ENCODE results near the gene PRAMEF1. TPM values are rescaled to one million over a fixed set of nuclear protein-coding genes. Genes with fewer than 3 reads are reported as not detected.

PRAMEF1 gene
- total and polyA plus RNA-seq, 10 of the 15 experiments (the other 5 are each of a cell fraction or from before 2014, with no cell fraction given), result not detected

- no peak for ATAC-seq
- 0% methylated on average over 4 of the region's 6 CpGs for WGBS (ENCODE audit: insufficient coverage, insufficient replicate concordance, low lambda C conversion rate, missing lambda C conversion rate)
- H2AFZ ChIP-seq (ENCODE audit: control insufficient read depth, low read depth, low read length), result no peak overlapping the region
- in situ Hi-C loops (cut with MboI), result no loop called here
- ChIA-PET CTCF (no interaction called here), POLR2A (no interaction called here), RAD21 (ENCODE audit: unreplicated experiment) (no interaction called here), SMC1A (ENCODE audit: uncharacterized antibody, unreplicated experiment) (no interaction called here)
- no TSS peak for BruUV-seq (replicated peaks)
- no peak overlapping the region for H3K4me3 ChIP-seq
- H3K79me2 ChIP-seq (ENCODE audit: control insufficient read depth, insufficient read depth, low read length), result no peaks in the 10 kb centered on the region
- H3K27ac ChIP-seq (ENCODE audit: control insufficient read depth, insufficient read depth), result no peak overlapping the region
- intact Hi-C loops (cut with micrococcal nuclease; ENCODE audit: unreplicated experiment), result no loop called here
- no peak for DNase-seq (ENCODE audit: low read depth, low spot score)
- no peak overlapping the region for H3K9ac ChIP-seq (ENCODE audit: control insufficient read depth, insufficient read depth, low read length)
- no peaks in the 10 kb centered on the region for H3K9me3 ChIP-seq (replicated peaks; ENCODE audit: control insufficient read depth, insufficient read depth, low read length)
- H3K36me3 ChIP-seq (ENCODE audit: control insufficient read depth in 2 of 2, insufficient read depth in 2 of 2, low read length in 1 of 2), result no peaks in the 10 kb centered on the region
- peaks cover 1 to 3% of the 10 kb centered on the region in 2 experiments; a peak in 3 of 4 replicates for H3K27me3 ChIP-seq (replicated peaks in 1 of 2; ENCODE audit: control insufficient read depth in 2 of 2, insufficient read depth in 2 of 2, low read length in 1 of 2)
- H3K4me2 ChIP-seq (ENCODE audit: control insufficient read depth, insufficient read depth), result no peak overlapping the region
- H3K4me1 ChIP-seq (ENCODE audit: control insufficient read depth, insufficient read depth, low read length), result no peaks in the 10 kb centered on the region
- FAIRE-seq, result no peak
- H4K20me1 ChIP-seq (ENCODE audit: control insufficient read depth, insufficient read depth), result no peaks in the 10 kb centered on the region
- TF ChIP-seq STAT3 (IDR thresholded peaks at IDR 0.05; ENCODE audit: low read depth, low read length) (no peak), ZBTB33 (IDR thresholded peaks at IDR 0.05) (no peak), PBX3 (IDR thresholded peaks at IDR 0.05; ENCODE audit: insufficient replicate concordance, low read depth, low read length) (no peak), SUZ12 (IDR thresholded peaks at IDR 0.05; ENCODE audit: unreplicated experiment) (no peak), NRF1 (conservative IDR thresholded peaks at IDR 0.05; ENCODE audit: low read depth, low read length) (no peak), JUNB (IDR thresholded peaks at IDR 0.05) (no peak), IKZF2 (IDR thresholded peaks at IDR 0.05) (no peak), CREM (IDR thresholded peaks at IDR 0.05; ENCODE audit: low read depth) (no peak), MLLT1 (IDR thresholded peaks at IDR 0.05) (no peak), ZBTB40 (IDR thresholded peaks at IDR 0.05; ENCODE audit: borderline replicate concordance) (no peak), MTA3 (IDR thresholded peaks at IDR 0.05; ENCODE audit: borderline replicate concordance, low read length) (no peak), ZNF622 (IDR thresholded peaks at IDR 0.05) (no peak), CBX3 (IDR thresholded peaks at IDR 0.05; ENCODE audit: borderline replicate concordance, low read depth) (no peak)
- TF ChIP-seq, protein P1, sequence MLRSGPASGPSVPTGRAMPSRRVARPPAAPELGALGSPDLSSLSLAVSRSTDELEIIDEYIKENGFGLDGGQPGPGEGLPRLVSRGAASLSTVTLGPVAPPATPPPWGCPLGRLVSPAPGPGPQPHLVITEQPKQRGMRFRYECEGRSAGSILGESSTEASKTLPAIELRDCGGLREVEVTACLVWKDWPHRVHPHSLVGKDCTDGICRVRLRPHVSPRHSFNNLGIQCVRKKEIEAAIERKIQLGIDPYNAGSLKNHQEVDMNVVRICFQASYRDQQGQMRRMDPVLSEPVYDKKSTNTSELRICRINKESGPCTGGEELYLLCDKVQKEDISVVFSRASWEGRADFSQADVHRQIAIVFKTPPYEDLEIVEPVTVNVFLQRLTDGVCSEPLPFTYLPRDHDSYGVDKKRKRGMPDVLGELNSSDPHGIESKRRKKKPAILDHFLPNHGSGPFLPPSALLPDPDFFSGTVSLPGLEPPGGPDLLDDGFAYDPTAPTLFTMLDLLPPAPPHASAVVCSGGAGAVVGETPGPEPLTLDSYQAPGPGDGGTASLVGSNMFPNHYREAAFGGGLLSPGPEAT (IDR thresholded peaks at IDR 0.05; ENCODE audit: low read depth), result no peak
Measured at GRCh38 chr1:12757836-12758235, 33.4 kb upstream of the PRAMEF1 start.
